ENCODE data around the gene SLC4A5.

SLC4A5 gene

GRCh38 chr2:74249406-74250122 is 93.7 kb downstream of the SLC4A5 start:
- Histone ChIP-seq H3K4me1 (ENCODE audit: low read depth, poor library complexity, severe bottlenecking) (no peaks in the 10 kb centered on the region), H3K4me2 (no peak overlapping the region), H4K20me1 (ENCODE audit: insufficient read depth) (no peaks in the 10 kb centered on the region), H3K4me3 (IDR thresholded peaks at IDR 0.05; ENCODE audit: insufficient read depth, low read depth, low read length) (no peak overlapping the region), H3K27me3 (ENCODE audit: insufficient read depth, low read depth) (no peaks in the 10 kb centered on the region), H3K27ac (no peak overlapping the region), H3K9ac (no peak overlapping the region), H3K36me3 (ENCODE audit: insufficient read depth) (no peaks in the 10 kb centered on the region), H3K79me2 (ENCODE audit: insufficient read depth, low read depth) (no peaks in the 10 kb centered on the region), H2AFZ (ENCODE audit: low read depth) (no peak overlapping the region)
- no peak for TF ChIP-seq CTCF (conservative IDR thresholded peaks at IDR 0.05; ENCODE audit: low read depth, low read length)

DNA sequence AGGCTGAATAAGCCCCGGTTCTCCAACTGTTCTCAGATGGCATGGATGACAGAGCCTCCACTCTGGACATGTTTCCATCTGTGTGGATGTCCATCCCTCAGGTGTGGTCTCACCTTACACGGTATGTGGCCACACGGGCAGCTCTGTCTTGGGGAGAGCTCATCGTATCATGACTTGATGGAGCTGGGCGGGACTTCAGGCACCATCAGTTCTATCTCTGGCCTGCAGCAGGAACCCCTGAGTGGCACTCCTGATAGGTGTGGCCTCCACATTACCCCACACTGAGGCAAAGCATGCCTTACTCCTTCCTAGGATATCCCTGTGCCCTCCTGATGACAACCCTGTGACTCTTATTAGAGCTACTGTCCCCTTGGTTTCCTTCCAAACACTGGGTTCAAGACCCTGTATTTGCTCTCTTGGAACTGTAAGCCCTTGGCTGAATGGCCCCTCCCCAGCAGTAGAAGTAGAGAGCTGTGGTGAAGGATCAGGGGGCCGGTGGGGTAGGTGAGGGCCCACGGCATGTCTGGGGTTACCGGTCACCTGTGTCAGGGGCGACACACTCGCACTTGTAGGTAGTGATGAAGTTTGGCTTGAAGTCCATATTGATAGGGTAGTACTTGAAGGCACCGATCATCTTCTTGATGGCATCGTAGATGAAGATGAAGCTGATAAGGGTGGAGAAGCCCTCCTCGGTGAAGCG is 96.6 kb downstream of the SLC4A5 start:
- no peak overlapping the region for H2AFZ ChIP-seq (ENCODE audit: low read depth)
- H4K20me1 ChIP-seq (ENCODE audit: insufficient read depth) = no peaks in the 10 kb centered on the region
- no peak overlapping the region for H3K4me3 ChIP-seq (IDR thresholded peaks at IDR 0.05; ENCODE audit: insufficient read depth, low read depth, low read length)
- no peak for TF ChIP-seq CTCF (conservative IDR thresholded peaks at IDR 0.05; ENCODE audit: low read depth, low read length)
- H3K4me2 ChIP-seq = no peak overlapping the region
- no peaks in the 10 kb centered on the region for H3K27me3 ChIP-seq (ENCODE audit: insufficient read depth, low read depth)
- H3K36me3 ChIP-seq (ENCODE audit: insufficient read depth) = no peaks in the 10 kb centered on the region
- H3K9ac ChIP-seq = no peak overlapping the region
- peaks cover 6% of the 10 kb centered on the region for H3K4me1 ChIP-seq (ENCODE audit: low read depth, poor library complexity, severe bottlenecking)
- no peak overlapping the region for H3K27ac ChIP-seq
- no peaks in the 10 kb centered on the region for H3K79me2 ChIP-seq (ENCODE audit: insufficient read depth, low read depth)

DNA sequence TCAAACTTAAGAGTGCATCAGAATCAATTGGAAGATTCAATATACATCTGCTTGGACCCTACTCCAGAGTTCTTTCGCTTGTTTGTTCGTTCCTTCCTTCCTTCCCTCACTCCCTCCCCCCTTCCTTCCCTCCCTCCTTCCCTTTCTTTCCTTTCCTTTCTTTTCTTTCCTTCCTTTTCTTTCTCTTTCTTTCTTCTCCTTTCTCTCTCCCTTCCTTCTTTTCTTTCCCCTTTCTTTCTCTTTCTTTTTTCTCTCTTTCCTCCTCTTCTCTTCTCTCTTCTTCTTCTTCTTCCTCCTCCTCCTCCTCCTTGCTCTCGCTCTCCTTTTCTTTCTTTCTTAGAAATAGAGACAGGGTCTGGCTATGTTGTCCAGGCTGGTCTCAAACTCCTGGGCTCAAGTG is 98.9 kb downstream of the SLC4A5 start:
- Histone ChIP-seq H4K20me1 (ENCODE audit: insufficient read depth) (no peaks in the 10 kb centered on the region), H3K79me2 (ENCODE audit: insufficient read depth, low read depth) (no peaks in the 10 kb centered on the region), H3K27me3 (ENCODE audit: insufficient read depth, low read depth) (no peaks in the 10 kb centered on the region), H3K27ac (no peak overlapping the region), H3K4me2 (no peak overlapping the region), H3K4me3 (IDR thresholded peaks at IDR 0.05; ENCODE audit: insufficient read depth, low read depth, low read length) (no peak overlapping the region), H3K4me1 (ENCODE audit: low read depth, poor library complexity, severe bottlenecking) (peaks cover 6% of the 10 kb centered on the region), H3K36me3 (ENCODE audit: insufficient read depth) (no peaks in the 10 kb centered on the region), H3K9ac (no peak overlapping the region), H2AFZ (ENCODE audit: low read depth) (no peak overlapping the region)
- TF ChIP-seq CTCF (conservative IDR thresholded peaks at IDR 0.05; ENCODE audit: low read depth, low read length) = no peak

DNA sequence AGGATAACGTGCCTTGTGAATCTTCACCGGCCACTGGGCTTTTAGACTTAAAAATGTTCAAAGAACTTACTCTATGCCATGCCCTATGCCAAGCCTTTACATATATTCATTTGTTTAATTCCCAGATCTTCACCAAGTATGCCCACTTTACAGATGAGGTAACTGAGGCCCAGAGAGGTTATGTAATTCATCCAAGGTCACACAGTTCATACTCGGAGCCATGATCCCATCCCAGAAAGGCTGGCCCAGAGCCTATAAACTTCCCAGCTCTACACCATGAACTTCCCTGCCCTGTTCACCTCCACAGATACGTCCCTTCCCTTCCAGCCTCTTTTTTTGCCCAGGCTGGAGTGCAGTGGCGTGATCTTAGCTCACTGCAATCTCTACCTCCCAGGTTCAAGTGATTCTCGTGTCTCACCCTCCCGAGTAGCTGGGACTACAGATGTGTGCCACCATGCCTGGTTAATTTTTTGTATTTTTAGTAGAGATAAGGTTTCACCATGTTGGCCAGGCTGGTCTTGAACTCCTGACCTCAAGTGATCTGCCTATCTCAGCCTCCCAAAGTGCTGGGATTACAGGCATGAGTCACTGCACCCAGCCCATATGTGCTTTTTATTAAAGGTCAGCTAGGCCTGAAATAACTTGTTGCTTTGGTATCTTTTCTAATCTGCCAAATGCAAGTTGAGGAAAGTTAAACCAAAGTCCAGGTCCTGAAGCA is 100.7 kb downstream of the SLC4A5 start:
- no peaks in the 10 kb centered on the region for H3K36me3 ChIP-seq (ENCODE audit: insufficient read depth)
- H3K27me3 ChIP-seq (ENCODE audit: insufficient read depth, low read depth) = no peaks in the 10 kb centered on the region
- no peak overlapping the region for H3K9ac ChIP-seq
- H3K27ac ChIP-seq = no peak overlapping the region
- no peak for TF ChIP-seq CTCF (conservative IDR thresholded peaks at IDR 0.05; ENCODE audit: low read depth, low read length)
- no peaks in the 10 kb centered on the region for H4K20me1 ChIP-seq (ENCODE audit: insufficient read depth)
- no peaks in the 10 kb centered on the region for H3K79me2 ChIP-seq (ENCODE audit: insufficient read depth, low read depth)
- no peak overlapping the region for H3K4me2 ChIP-seq
- H3K4me1 ChIP-seq (ENCODE audit: low read depth, poor library complexity, severe bottlenecking) = peaks cover 6% of the 10 kb centered on the region
- no peak overlapping the region for H2AFZ ChIP-seq (ENCODE audit: low read depth)
- H3K4me3 ChIP-seq (IDR thresholded peaks at IDR 0.05; ENCODE audit: insufficient read depth, low read depth, low read length) = no peak overlapping the region
